GM12865 (cell line): Measurements from ENCODE around the gene TRIM40.

ENCODE experiments used
- DNase-seq: peaks from one replicate; pipeline ENCODE4 v3.0.0; 2010; ENCODE audit warnings: low read depth
- H3K4me3 ChIP-seq: 2 replicates; pipeline ENCODE4 v1.5.1; 2011; ENCODE audit warnings: mild to moderate bottlenecking, low read depth, low read length, control low read depth
- TF ChIP-seq, protein P1 (sequence below): IDR thresholded peaks from 2 replicates; pipeline ENCODE4 v1.5.1; 2011; ENCODE audit warnings: low read length, control low read depth, low read depth, inconsistent platforms; ENCODE audit not compliant: insufficient read depth; ENCODE audit errors: missing control alignments

Gene TRIM40

DNA sequence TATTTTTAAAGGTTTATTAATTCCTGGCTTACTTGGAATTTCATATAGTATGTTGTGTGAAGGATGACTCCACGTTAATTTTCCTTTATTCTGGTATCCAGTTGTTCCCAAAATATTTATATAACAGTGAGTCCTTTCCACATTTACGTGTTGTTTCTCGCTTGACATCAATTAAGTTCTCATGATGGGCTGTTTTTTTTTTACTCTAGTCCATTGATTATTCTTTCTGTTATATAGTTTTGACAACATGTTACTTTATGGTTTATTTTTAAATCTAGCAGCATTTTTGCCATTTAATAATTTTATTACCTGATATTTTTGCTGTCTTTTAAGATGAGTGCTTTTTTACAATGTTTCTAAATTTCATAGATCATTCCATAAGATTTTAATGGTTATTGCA, 6.7 kb downstream of the TRIM40 start:
- TF ChIP-seq, protein P1, sequence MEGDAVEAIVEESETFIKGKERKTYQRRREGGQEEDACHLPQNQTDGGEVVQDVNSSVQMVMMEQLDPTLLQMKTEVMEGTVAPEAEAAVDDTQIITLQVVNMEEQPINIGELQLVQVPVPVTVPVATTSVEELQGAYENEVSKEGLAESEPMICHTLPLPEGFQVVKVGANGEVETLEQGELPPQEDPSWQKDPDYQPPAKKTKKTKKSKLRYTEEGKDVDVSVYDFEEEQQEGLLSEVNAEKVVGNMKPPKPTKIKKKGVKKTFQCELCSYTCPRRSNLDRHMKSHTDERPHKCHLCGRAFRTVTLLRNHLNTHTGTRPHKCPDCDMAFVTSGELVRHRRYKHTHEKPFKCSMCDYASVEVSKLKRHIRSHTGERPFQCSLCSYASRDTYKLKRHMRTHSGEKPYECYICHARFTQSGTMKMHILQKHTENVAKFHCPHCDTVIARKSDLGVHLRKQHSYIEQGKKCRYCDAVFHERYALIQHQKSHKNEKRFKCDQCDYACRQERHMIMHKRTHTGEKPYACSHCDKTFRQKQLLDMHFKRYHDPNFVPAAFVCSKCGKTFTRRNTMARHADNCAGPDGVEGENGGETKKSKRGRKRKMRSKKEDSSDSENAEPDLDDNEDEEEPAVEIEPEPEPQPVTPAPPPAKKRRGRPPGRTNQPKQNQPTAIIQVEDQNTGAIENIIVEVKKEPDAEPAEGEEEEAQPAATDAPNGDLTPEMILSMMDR = no peak
- no peak for DNase-seq
- H3K4me3 ChIP-seq = no peak overlapping the region

GRCh38 chr6:30143780-30144179, 7.8 kb downstream of the TRIM40 start:
- H3K4me3 ChIP-seq = no peak overlapping the region
- DNase-seq = no peak
- TF ChIP-seq, protein P1 = no peak

DNA sequence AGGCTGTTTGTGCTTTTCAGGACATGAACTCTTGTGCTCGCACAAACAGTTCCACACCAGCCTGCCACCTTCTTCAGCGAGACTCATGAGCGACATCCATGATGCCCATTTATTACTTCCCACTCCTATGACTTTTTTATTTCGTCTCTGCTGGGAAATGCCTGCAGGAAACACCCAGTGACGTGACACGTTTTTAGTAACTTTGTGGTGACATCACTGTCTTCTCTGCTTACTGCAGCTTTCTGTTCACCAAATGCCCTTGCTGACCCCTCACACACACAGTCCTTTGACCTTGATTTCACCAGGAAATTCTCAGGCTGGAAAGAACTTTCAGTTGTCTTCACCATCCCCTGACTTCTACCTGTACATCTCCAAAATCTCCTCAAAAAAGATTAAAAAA, 8.9 kb downstream of the TRIM40 start:
- DNase-seq = no peak
- H3K4me3 ChIP-seq = no peak overlapping the region
- TF ChIP-seq, protein P1 = no peak

GRCh38 chr6:30145818-30146217, 9.9 kb downstream of the TRIM40 start:
- TF ChIP-seq, protein P1 = no peak
- no peak overlapping the region for H3K4me3 ChIP-seq
- no peak for DNase-seq

DNA sequence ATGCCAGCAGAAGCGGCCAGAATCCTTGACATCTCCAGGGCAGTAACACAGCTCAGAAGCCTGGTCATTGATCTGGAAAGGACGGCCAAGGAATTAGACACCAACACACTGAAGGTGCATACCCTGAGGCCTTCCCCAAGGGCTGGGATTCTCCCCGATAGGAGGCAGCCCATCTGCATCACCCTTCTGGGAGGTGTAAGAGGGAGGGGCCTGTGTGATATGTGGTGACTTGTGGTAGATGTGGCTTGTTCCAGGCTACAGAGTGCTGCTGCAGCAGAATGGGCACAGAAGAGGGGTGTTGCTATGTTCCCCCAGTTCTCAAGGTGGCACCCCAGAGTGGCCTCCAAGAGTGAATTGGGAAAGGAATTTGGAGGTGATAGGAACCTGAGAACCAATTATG, 11.2 kb downstream of the TRIM40 start:
- TF ChIP-seq, protein P1 = no peak
- DNase-seq = peak; percentile 16
- no peak overlapping the region for H3K4me3 ChIP-seq

DNA sequence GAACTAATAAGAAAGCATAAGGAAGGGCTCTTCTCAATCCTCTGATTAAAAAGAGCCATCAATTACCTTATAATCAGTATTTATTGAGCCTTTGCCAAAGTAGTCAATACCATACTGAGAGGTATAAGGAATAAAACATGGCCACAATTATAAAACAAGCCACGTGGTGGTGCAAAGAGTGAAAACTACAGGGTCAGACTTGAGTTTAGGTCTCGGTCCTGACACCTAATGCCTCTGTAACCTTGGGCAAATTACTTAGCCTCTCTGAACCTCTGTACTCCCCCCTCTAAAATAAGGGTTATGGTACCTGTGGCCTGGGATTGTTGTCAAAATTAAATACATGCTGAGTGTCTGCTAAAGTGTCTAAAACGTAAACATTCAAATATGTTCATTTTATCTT, 13.3 kb downstream of the TRIM40 start:
- H3K4me3 ChIP-seq = no peak overlapping the region
- DNase-seq = no peak
- TF ChIP-seq, protein P1 = no peak

DNA sequence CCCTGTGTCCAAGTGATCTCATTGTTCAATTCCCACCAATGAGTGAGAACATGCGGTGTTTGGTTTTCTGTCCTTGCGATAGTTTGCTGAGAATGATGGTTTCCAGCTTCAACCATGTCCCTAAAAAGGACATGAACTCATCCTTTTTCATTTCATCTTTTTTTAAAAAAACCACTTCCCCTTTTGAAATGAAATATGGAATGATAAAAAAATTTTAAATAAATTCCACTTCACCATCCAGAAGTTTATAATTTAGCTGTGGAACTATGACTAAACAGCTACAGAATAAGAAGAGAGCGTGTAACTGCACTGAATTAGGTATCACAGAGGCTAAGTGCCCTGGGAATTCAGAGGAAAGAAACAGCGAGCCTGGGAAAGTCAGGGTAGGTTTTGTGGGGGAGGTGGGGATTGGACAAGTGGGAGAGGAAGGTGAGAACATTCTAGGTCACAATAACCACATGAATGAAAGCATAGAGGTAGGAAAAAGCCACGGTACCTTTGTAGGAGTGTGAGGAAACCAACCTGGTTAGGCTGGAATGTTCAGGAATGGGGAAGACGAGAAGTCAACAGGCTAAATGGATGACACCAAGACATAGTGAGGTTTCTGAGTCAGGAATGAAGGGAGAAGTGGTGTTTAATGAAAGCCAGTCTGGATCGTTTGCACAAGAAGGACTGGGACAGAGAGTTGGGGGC, 14.1 kb downstream of the TRIM40 start:
- TF ChIP-seq, protein P1 = no peak
- no peak overlapping the region for H3K4me3 ChIP-seq
- no peak for DNase-seq
